HepG2 (cell line): Measurements from ENCODE around the gene SNX12. TPM values are rescaled to one million over a fixed set of nuclear protein-coding genes. Genes with fewer than 3 reads are reported as not detected.

ENCODE experiments used
- CREM ChIP-seq, 2 experiments: sonication (generic) in 1 of 2; formaldehyde crosslinking in 1 of 2; IDR thresholded peaks; 2 replicates each; pipeline versions ENCODE4 v1.4.0 to v1.6.1; 2016 to 2020; ENCODE audit warnings: antibody characterized with exemption in 1 of 2, mild to moderate bottlenecking in 1 of 2, missing genetic modification reagents in 1 of 2
- FOXP4 ChIP-seq: sonication (generic); formaldehyde crosslinking; IDR thresholded peaks from 2 replicates; pipeline ENCODE4 v1.4.0; 2020; ENCODE audit warnings: missing genetic modification reagents
- KMT2A ChIP-seq: sonication (generic); formaldehyde crosslinking; IDR thresholded peaks from 2 replicates; pipeline ENCODE4 v1.4.0; 2020; ENCODE audit warnings: missing genetic modification reagents
- RXRA ChIP-seq: sonication (generic); formaldehyde crosslinking; IDR thresholded peaks from 2 replicates; pipeline ENCODE4 v1.5.1; 2020; ENCODE audit warnings: missing genetic modification reagents
- SP2 ChIP-seq: sonication (generic); formaldehyde crosslinking; IDR thresholded peaks from 2 replicates; pipeline ENCODE4 v1.5.1; 2020; ENCODE audit warnings: mild to moderate bottlenecking, missing genetic modification reagents
- SUZ12 ChIP-seq: fragments of 150-350 bp; IDR thresholded peaks from 2 replicates; pipeline ENCODE4 v1.6.1; 2014; ENCODE audit warnings: low read depth, low read length
- TOPORS ChIP-seq: sonication (generic); formaldehyde crosslinking; IDR thresholded peaks from 2 replicates; pipeline ENCODE4 v1.8.0; 2023; ENCODE audit warnings: mild to moderate bottlenecking, missing genetic modification reagents
- ZNF232 ChIP-seq: sonication (generic); formaldehyde crosslinking; IDR thresholded peaks from 2 replicates; pipeline ENCODE4 v1.4.0; 2020; ENCODE audit warnings: missing genetic modification reagents, borderline replicate concordance
- ZNF253 ChIP-seq: sonication (generic); formaldehyde crosslinking; IDR thresholded peaks from 2 replicates; pipeline ENCODE4 v1.8.0; 2022; ENCODE audit warnings: mild to moderate bottlenecking, missing genetic modification reagents, borderline replicate concordance
- ZNF431 ChIP-seq: sonication (generic); formaldehyde crosslinking; IDR thresholded peaks from 2 replicates; pipeline ENCODE4 v1.9.0; 2022; ENCODE audit warnings: missing genetic modification reagents, low read depth, mild to moderate bottlenecking, borderline replicate concordance
- ZNF572 ChIP-seq: sonication (generic); formaldehyde crosslinking; IDR thresholded peaks from 2 replicates; pipeline ENCODE4 v1.5.1; 2020; ENCODE audit warnings: mild to moderate bottlenecking, missing genetic modification reagents
- ZNF775 ChIP-seq: sonication (generic); formaldehyde crosslinking; IDR thresholded peaks from 2 replicates; pipeline ENCODE4 v1.4.0; 2020; ENCODE audit warnings: missing genetic modification reagents, mild to moderate bottlenecking, moderate library complexity, borderline replicate concordance
- ZSCAN29 ChIP-seq: sonication (generic); formaldehyde crosslinking; conservative IDR thresholded peaks from 2 replicates; pipeline ENCODE4 v1.4.0; 2020; ENCODE audit warnings: mild to moderate bottlenecking, missing genetic modification reagents
- polyA plus RNA-seq, 8 experiments: library from polyadenylated mRNA; depleted of rRNA in 3 of 8; stranded (reverse) in 7 of 8; unstranded in 1 of 8; fragments of >200 nt; fragmentation: Illumina TruSeq in 4 of 8; extraction: Trizol in 4 of 8; gene quantifications; 2 replicates each; pipeline versions ENCODE4 v1.2.1 to v1.2.3, GENCODE V29; 2011 to 2016; ENCODE audit warnings: low read depth in 4 of 8, missing spikeins in 1 of 8, mixed read lengths in 1 of 8; ENCODE audit not compliant: insufficient read depth in 1 of 8
- total RNA-seq, 5 experiments: library from RNA; depleted of rRNA; stranded (reverse); fragments of >200 nt; fragmentation: Illumina TruSeq; extraction: Trizol; gene quantifications; 2 replicates each; pipeline ENCODE4 v1.2.3, GENCODE V29; 2016; ENCODE audit warnings: low read depth in 1 of 5
- TF ChIP-seq, protein P1 (sequence below): sonication (generic); formaldehyde crosslinking; IDR thresholded peaks from 2 replicates; pipeline ENCODE4 v1.4.0; 2020; ENCODE audit warnings: missing genetic modification reagents, low read depth, mild to moderate bottlenecking, borderline replicate concordance
- TF ChIP-seq, protein P2 (sequence below): IDR thresholded peaks from 2 replicates; pipeline ENCODE4 v1.6.1; 2016
- TF ChIP-seq, protein P3 (sequence below): sonication (generic); formaldehyde crosslinking; IDR thresholded peaks from 2 replicates; pipeline ENCODE4 v1.8.0; 2022; ENCODE audit warnings: low read depth, missing genetic modification reagents
- TF ChIP-seq, protein P4 (sequence below): sonication (generic); formaldehyde crosslinking; IDR thresholded peaks from 2 replicates; pipeline ENCODE4 v1.4.0; 2020; ENCODE audit warnings: missing genetic modification reagents, borderline replicate concordance

SNX12 gene
- total and polyA plus RNA-seq, 2 of the 13 experiments (the other 11 are each of a cell fraction or from before 2014, with no cell fraction given), result 30.3 to 42.2 TPM

DNA sequence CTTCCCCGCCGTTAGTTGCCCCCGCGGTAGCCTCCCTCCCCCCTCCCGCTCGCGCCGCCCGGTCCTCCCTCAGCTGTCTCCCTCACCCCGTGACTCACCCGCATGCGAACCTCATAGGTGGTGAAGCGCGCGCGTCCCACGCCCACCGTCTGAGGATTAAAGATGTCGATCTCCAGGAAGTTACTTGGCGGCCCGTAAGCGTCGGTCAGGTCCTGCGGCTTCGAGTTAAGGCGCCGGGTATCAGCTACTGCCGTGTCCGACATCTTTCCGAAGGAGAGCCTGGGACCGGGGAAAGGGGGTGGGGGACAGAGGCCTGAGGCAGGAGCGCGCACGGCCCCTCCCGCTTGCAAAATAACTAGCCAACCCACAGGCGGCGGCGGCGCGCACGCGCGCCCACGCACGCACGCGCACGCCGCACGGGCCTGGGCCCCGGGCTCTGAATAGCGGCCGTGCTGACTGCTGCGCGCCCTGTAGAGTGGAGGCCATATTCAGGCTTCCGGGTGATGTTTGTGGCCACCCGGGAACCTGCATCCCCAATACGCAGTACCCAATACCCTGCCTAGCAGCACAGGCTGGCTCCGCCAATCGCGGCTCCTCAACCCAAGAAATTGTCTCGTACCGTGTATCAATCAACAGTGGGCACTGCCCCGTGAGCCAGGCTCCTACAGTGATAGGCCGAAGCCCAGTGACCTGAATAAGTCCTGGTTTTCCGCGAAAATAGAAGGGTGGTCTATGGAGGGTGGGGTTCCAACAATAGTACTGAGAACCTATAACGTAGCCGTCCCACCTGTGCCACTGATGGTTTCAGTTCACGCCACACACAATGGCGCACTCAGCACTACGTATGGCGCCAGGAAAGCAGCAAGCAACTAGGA lies at the start of gene SNX12 (continued):
- TF ChIP-seq ZNF572, result no peak
- no peak for TF ChIP-seq ZNF775 (CRISPR knock-in tag)
- TF ChIP-seq, protein P1, sequence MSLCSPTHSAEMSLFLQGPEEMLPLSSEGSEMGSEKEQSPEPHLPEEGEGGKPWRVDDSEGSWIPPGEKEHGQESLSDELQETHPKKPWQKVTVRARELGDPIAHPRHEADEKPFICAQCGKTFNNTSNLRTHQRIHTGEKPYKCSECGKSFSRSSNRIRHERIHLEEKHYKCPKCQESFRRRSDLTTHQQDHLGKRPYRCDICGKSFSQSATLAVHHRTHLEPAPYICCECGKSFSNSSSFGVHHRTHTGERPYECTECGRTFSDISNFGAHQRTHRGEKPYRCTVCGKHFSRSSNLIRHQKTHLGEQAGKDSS, result 0 out of 2 replicates have a peak, but pooled peaks have one; percentile 62
- peak; percentile 87 for TF ChIP-seq SP2
- TF ChIP-seq ZNF253, result no peak
- TF ChIP-seq, protein P2, sequence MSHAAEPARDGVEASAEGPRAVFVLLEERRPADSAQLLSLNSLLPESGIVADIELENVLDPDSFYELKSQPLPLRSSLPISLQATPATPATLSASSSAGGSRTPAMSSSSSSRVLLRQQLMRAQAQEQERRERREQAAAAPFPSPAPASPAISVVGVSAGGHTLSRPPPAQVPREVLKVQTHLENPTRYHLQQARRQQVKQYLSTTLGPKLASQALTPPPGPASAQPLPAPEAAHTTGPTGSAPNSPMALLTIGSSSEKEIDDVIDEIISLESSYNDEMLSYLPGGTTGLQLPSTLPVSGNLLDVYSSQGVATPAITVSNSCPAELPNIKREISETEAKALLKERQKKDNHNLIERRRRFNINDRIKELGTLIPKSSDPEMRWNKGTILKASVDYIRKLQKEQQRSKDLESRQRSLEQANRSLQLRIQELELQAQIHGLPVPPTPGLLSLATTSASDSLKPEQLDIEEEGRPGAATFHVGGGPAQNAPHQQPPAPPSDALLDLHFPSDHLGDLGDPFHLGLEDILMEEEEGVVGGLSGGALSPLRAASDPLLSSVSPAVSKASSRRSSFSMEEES, result 0 out of 2 replicates have a peak, but pooled peaks have one; percentile 5
- peak; percentile 24; the same call in 1 of the 2 replicates for TF ChIP-seq FOXP4 (CRISPR knock-in tag)
- peak; percentile 56 for TF ChIP-seq CREM (IDR thresholded peaks at IDR 0.05)
- no peak for TF ChIP-seq CREM (CRISPR knock-in tag; IDR thresholded peaks at IDR 0.05)
- TF ChIP-seq ZNF232 (CRISPR knock-in tag), result no peak
- 0 out of 2 replicates have a peak, but pooled peaks have one; percentile 18 for TF ChIP-seq ZNF431 (CRISPR knock-in tag)
- TF ChIP-seq, protein P3, sequence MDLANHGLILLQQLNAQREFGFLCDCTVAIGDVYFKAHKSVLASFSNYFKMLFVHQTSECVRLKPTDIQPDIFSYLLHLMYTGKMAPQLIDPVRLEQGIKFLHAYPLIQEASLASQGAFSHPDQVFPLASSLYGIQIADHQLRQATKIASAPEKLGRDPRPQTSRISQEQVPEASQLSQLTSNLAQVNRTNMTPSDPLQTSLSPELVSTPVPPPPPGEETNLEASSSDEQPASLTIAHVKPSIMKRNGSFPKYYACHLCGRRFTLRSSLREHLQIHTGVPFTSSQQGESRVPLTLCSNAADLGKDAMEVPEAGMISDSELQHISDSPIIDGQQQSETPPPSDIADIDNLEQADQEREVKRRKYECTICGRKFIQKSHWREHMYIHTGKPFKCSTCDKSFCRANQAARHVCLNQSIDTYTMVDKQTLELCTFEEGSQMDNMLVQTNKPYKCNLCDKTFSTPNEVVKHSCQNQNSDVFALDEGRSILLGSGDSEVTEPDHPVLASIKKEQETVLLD (CRISPR knock-in tag), result peak; percentile 47; the same call in 1 of the 2 replicates
- TF ChIP-seq TOPORS (CRISPR knock-in tag), result no peak
- TF ChIP-seq RXRA (CRISPR knock-in tag), result no peak
- peak; percentile 49; the same call in 1 of the 2 replicates for TF ChIP-seq KMT2A (CRISPR knock-in tag)
- TF ChIP-seq ZSCAN29 (CRISPR knock-in tag), result no peak
- TF ChIP-seq SUZ12, result no peak
- TF ChIP-seq, protein P4, sequence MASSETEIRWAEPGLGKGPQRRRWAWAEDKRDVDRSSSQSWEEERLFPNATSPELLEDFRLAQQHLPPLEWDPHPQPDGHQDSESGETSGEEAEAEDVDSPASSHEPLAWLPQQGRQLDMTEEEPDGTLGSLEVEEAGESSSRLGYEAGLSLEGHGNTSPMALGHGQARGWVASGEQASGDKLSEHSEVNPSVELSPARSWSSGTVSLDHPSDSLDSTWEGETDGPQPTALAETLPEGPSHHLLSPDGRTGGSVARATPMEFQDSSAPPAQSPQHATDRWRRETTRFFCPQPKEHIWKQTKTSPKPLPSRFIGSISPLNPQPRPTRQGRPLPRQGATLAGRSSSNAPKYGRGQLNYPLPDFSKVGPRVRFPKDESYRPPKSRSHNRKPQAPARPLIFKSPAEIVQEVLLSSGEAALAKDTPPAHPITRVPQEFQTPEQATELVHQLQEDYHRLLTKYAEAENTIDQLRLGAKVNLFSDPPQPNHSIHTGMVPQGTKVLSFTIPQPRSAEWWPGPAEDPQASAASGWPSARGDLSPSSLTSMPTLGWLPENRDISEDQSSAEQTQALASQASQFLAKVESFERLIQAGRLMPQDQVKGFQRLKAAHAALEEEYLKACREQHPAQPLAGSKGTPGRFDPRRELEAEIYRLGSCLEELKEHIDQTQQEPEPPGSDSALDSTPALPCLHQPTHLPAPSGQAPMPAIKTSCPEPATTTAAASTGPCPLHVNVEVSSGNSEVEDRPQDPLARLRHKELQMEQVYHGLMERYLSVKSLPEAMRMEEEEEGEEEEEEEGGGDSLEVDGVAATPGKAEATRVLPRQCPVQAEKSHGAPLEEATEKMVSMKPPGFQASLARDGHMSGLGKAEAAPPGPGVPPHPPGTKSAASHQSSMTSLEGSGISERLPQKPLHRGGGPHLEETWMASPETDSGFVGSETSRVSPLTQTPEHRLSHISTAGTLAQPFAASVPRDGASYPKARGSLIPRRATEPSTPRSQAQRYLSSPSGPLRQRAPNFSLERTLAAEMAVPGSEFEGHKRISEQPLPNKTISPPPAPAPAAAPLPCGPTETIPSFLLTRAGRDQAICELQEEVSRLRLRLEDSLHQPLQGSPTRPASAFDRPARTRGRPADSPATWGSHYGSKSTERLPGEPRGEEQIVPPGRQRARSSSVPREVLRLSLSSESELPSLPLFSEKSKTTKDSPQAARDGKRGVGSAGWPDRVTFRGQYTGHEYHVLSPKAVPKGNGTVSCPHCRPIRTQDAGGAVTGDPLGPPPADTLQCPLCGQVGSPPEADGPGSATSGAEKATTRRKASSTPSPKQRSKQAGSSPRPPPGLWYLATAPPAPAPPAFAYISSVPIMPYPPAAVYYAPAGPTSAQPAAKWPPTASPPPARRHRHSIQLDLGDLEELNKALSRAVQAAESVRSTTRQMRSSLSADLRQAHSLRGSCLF (CRISPR knock-in tag), result no peak
